ENCODE data around the gene FAM222B.
A peak's percentile ranks its signal among the peaks of the same experiment; 100 is the strongest.

Gene FAM222B

GRCh38 chr17:28763137-28763799 lies 79.3 kb downstream of the FAM222B start:
- no peak for DNase-seq

- peak; percentile 69 to 79 for DNase-seq
These were observed 81.7 kb downstream of the FAM222B start for GRCh38 chr17:28760601-28761562.

- DNase-seq, result no peak
These were observed 83.2 kb downstream of the FAM222B start for GRCh38 chr17:28759256-28759865.

GRCh38 chr17:28758411-28759121 lies 84.0 kb downstream of the FAM222B start:
- no peak for DNase-seq

- DNase-seq, result no peak
These were observed 86.4 kb downstream of the FAM222B start for GRCh38 chr17:28756049-28756804.

GRCh38 chr17:28755486-28755885 lies 87.1 kb downstream of the FAM222B start:
- DNase-seq, result no peak

- no peak for DNase-seq
These were observed 90.8 kb downstream of the FAM222B start for GRCh38 chr17:28751600-28752366.

GRCh38 chr17:28750178-28751047 lies 92.2 kb downstream of the FAM222B start:
- DNase-seq, result peak; percentile 89 to 90

- no peak for DNase-seq
These were observed 92.9 kb downstream of the FAM222B start for GRCh38 chr17:28749516-28750177.

GRCh38 chr17:28748852-28749515 lies 93.6 kb downstream of the FAM222B start:
- DNase-seq, result no peak

- DNase-seq, result no peak
These were observed 94.5 kb downstream of the FAM222B start for GRCh38 chr17:28747801-28748750.

- no peak for DNase-seq
These were observed 95.4 kb downstream of the FAM222B start for GRCh38 chr17:28747051-28747691.

GRCh38 chr17:28746611-28747050 lies 96.0 kb downstream of the FAM222B start:
- DNase-seq, result no peak

GRCh38 chr17:28745786-28746411 lies 96.7 kb downstream of the FAM222B start:
- DNase-seq, result no peak

GRCh38 chr17:28744972-28745785 lies 97.4 kb downstream of the FAM222B start:
- peak; percentile 14 to 21 for DNase-seq

All from Kasumi-1 (cell line).